ENCODE results near the gene PDK2. TPM values are rescaled to one million over a fixed set of nuclear protein-coding genes. Genes with fewer than 3 reads are reported as not detected.

The PDK2 gene
- total and polyA plus RNA-seq, 2 of the 4 experiments (the other 2 are of a cell fraction): 26.7 to 104 TPM

DNA sequence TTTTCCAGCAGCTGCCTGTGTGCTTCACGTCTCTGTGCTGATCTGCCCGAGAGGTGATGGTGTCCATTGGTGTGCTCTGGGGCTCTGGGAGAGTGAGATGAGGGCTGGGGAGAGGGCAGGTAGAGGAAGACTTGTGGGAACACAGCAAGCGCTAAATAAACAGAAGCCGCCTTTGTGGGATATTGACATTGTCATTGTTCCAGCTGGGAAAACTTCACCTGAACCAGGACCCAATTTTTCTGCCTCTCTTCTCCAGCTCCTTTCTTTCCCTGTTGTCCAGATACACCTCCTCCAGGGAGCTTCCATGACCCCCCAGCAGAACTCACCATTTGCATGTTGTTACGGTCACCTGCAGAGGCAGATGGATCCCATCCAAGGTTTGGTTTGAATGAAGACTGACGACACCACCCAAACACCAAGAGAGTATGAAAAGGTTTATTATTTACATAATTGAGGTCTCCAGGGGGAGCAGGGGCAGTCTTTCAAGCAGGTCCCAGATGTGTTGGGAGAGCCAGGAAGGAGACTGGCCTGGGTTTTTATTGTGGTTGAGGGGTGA lies 42.8 kb upstream of the PDK2 start:
- no peak overlapping the region for H3K4me3 ChIP-seq (ENCODE audit: insufficient read depth, low read depth, low read length)
- peak overlapping the region; percentile 95 for H2BK20ac ChIP-seq (ENCODE audit: low read depth, low read length)
- no peaks in the 10 kb centered on the region for H3K9me3 ChIP-seq (ENCODE audit: control insufficient read depth, insufficient read depth, low read length)
- H2AK9ac ChIP-seq (replicated peaks; ENCODE audit: low read depth, low read length, poor library complexity): peak overlapping the region; percentile 38
- peak overlapping the region; percentile 98 for H2BK5ac ChIP-seq (ENCODE audit: low read depth, low read length, poor library complexity, severe bottlenecking)
- H4K8ac ChIP-seq (ENCODE audit: low read depth in 2 of 2, low read length in 2 of 2): peak overlapping the region; percentile 85 to 96; a peak in 3 of 4 replicates
- no peak for ATAC-seq (ENCODE audit: low read depth)
- dilution Hi-C loops (cut with HindIII; ENCODE audit: low sequenced_read_pairs, unreplicated experiment): no loop called here
- BruUV-seq (replicated peaks): no TSS peak
- no peak overlapping the region for H2AFZ ChIP-seq (replicated peaks; ENCODE audit: low read length, poor library complexity)
- no peaks in the 10 kb centered on the region for H3K27me3 ChIP-seq (ENCODE audit: control insufficient read depth, insufficient read depth, low read length)
- TF ChIP-seq RAD21 (IDR thresholded peaks at IDR 0.05; ENCODE audit: low read length) (no peak), FOS (IDR thresholded peaks at IDR 0.05; ENCODE audit: low read depth, low read length) (no peak), NFE2L2 (IDR thresholded peaks at IDR 0.05; ENCODE audit: low read depth, low read length) (no peak), POLR2A (IDR thresholded peaks at IDR 0.05; ENCODE audit: low read depth, low read length) (no peak)
- H3K14ac ChIP-seq (replicated peaks; ENCODE audit: low read depth, low read length): peak overlapping the region; percentile 91
- peak overlapping the region; percentile 67 for H2BK15ac ChIP-seq (ENCODE audit: low read depth, low read length)
- H3K4me2 ChIP-seq (ENCODE audit: low read depth, low read length): no peak overlapping the region
- intact Hi-C loops (cut with micrococcal nuclease): no loop called here
- no peak for DNase-seq
- peak overlapping the region; percentile 50; the same call in 1 of the 2 replicates for H3K23ac ChIP-seq (ENCODE audit: low read depth, low read length)
- peaks cover 5% of the 10 kb centered on the region; the same call in 1 of the 2 replicates for H4K20me1 ChIP-seq (ENCODE audit: insufficient read depth, low read length)
- peaks cover 42% of the 10 kb centered on the region for H3K4me1 ChIP-seq (ENCODE audit: control insufficient read depth, insufficient read depth, low read length)
- POLR2A ChIA-PET (ENCODE audit: unreplicated experiment): no interaction called here
- H4K5ac ChIP-seq (ENCODE audit: low read depth, low read length): no peak overlapping the region; the same call in 1 of the 2 replicates
- CTCF ChIA-PET: no interaction called here
- H3K36me3 ChIP-seq (ENCODE audit: control insufficient read depth, insufficient read depth, low read length): no peaks in the 10 kb centered on the region
- H4K91ac ChIP-seq (ENCODE audit: insufficient read depth, low read depth, low read length): peak overlapping the region; percentile 98
- no peak overlapping the region for H3K9ac ChIP-seq (ENCODE audit: low read depth, low read length)
- H3K79me1 ChIP-seq (ENCODE audit: low read depth in 1 of 2, low read length in 2 of 2): peaks cover 0 to 68% of the 10 kb centered on the region in 2 experiments; a peak in 2 of 4 replicates
- peaks cover 59% of the 10 kb centered on the region for H3K9me1 ChIP-seq (ENCODE audit: insufficient read depth, low read length)
- no CpG with 5 or more reads among the region's 6 CpGs for WGBS, 2 experiments (ENCODE audit: extremely low coverage in 2 of 2, insufficient read length in 1 of 2)
- H3K18ac ChIP-seq (ENCODE audit: low read depth, low read length): peak overlapping the region; percentile 21; the same call in 1 of the 2 replicates
- H3K27ac ChIP-seq (ENCODE audit: insufficient read depth, low read length): no peak overlapping the region
- peak overlapping the region; percentile 98 for H2BK120ac ChIP-seq (ENCODE audit: low read depth, low read length)
- H3K4ac ChIP-seq (ENCODE audit: low read depth, low read length): peak overlapping the region; percentile 98
- 0 out of 2 replicates have a peak overlapping the region, but pooled peaks have one; percentile 12 for H3K56ac ChIP-seq (ENCODE audit: extremely low read depth, insufficient read depth, low read length)
- in situ Hi-C loops (cut with MboI; ENCODE audit: low sequenced_read_pairs): no loop called here
- H2AK5ac ChIP-seq (ENCODE audit: low read depth, low read length): peak overlapping the region; percentile 99
